GM12878 (cell line): Measurements from ENCODE around the gene BTF3L4. TPM values are rescaled to one million over a fixed set of nuclear protein-coding genes. Genes with fewer than 3 reads are reported as not detected.

Experiments
- BCLAF1 ChIP-seq: fragments of 450-650 bp; IDR thresholded peaks from 2 replicates; pipeline ENCODE4 v1.6.1; 2017; ENCODE audit warnings: antibody characterized with exemption, mild to moderate bottlenecking, moderate library complexity
- CBX5 ChIP-seq: sonication (generic); IDR thresholded peaks from 2 replicates; pipeline ENCODE4 v1.6.1; 2016; ENCODE audit warnings: low read depth, moderate library complexity, mild to moderate bottlenecking, inconsistent platforms
- EGR1 ChIP-seq, 2 experiments: IDR thresholded peaks; 1 replicate in 1 of 2; 2 replicates in 1 of 2; pipeline ENCODE4 v1.6.1; 2011 to 2012; ENCODE audit warnings: low read depth in 2 of 2, low read length in 2 of 2, borderline replicate concordance in 1 of 2, mild to moderate bottlenecking in 1 of 2, moderate library complexity in 1 of 2
- HDGF ChIP-seq: fragments of 450-650 bp; IDR thresholded peaks from 2 replicates; pipeline ENCODE4 v1.6.1; 2016; ENCODE audit warnings: antibody characterized with exemption
- LARP7 ChIP-seq: fragments of 450-650 bp; IDR thresholded peaks from 2 replicates; pipeline ENCODE4 v1.6.1; 2017; ENCODE audit warnings: mild to moderate bottlenecking
- MEF2B ChIP-seq: fragments of 450-650 bp; IDR thresholded peaks from 2 replicates; pipeline ENCODE4 v1.6.1; 2018; ENCODE audit warnings: mild to moderate bottlenecking, moderate library complexity; ENCODE audit not compliant: partially characterized antibody, poor library complexity, severe bottlenecking
- PKNOX1 ChIP-seq: fragments of 450-650 bp; IDR thresholded peaks from 2 replicates; pipeline ENCODE4 v1.6.1; 2016; ENCODE audit warnings: mild to moderate bottlenecking
- POLR2AphosphoS2 ChIP-seq: IDR thresholded peaks from 2 replicates; pipeline ENCODE4 v1.6.1; 2011; ENCODE audit warnings: low read depth, mild to moderate bottlenecking, low read length, improper control_type of control experiment, moderate library complexity
- RB1 ChIP-seq: fragments of 450-650 bp; formaldehyde crosslinking; IDR thresholded peaks from 2 replicates; pipeline ENCODE4 v1.6.1; 2017; ENCODE audit warnings: mild to moderate bottlenecking, borderline replicate concordance
- SIX5 ChIP-seq: IDR thresholded peaks from 2 replicates; pipeline ENCODE4 v1.6.1; 2011; ENCODE audit warnings: mild to moderate bottlenecking, low read depth, low read length, moderate library complexity; ENCODE audit not compliant: severe bottlenecking
- SREBF2 ChIP-seq: IDR thresholded peaks from 2 replicates; pipeline ENCODE4 v1.6.1; 2012; ENCODE audit warnings: mild to moderate bottlenecking, low read length
- TAF1 ChIP-seq: IDR thresholded peaks from 2 replicates; pipeline ENCODE4 v1.6.1; 2011; ENCODE audit warnings: mild to moderate bottlenecking, low read depth, low read length, borderline replicate concordance
- TARDBP ChIP-seq: IDR thresholded peaks from 2 replicates; pipeline ENCODE4 v1.6.1; 2016; ENCODE audit warnings: borderline replicate concordance
- ZNF687 ChIP-seq: fragments of 450-650 bp; IDR thresholded peaks from 2 replicates; pipeline ENCODE4 v1.6.1; 2017; ENCODE audit warnings: mild to moderate bottlenecking, moderate library complexity
- polyA plus RNA-seq, 11 experiments: library from polyadenylated mRNA; depleted of rRNA in 4 of 11; unstranded in 6 of 11; stranded (reverse) in 5 of 11; fragments of >200 nt; fragmentation: Nextera tagmentation in 4 of 11; fragmentation: Illumina TruSeq in 1 of 11; extraction: Ambion mirVana in 4 of 11; extraction: Trizol in 1 of 11; gene quantifications; 1 replicate in 1 of 11; 2 replicates in 10 of 11; pipeline versions ENCODE4 v1.2.1 to v1.2.3, GENCODE V29; 2011 to 2016; ENCODE audit warnings: inconsistent platforms in 2 of 11, missing spikeins in 2 of 11, low read depth in 1 of 11
- total RNA-seq, 4 experiments: library from RNA; depleted of rRNA in 3 of 4; stranded (reverse); fragments of >200 nt in 3 of 4; fragmentation: Illumina TruSeq in 1 of 4; extraction: Trizol in 1 of 4; gene quantifications; 2 replicates each; pipeline versions ENCODE4 v1.2.1 to v1.2.3, GENCODE V29; 2013 to 2021
- TF ChIP-seq, protein P1 (sequence below): fragments of 450-650 bp; IDR thresholded peaks from 2 replicates; pipeline ENCODE4 v1.6.1; 2018; ENCODE audit warnings: mild to moderate bottlenecking, low read depth, moderate library complexity; ENCODE audit not compliant: partially characterized antibody

Gene BTF3L4
- total and polyA plus RNA-seq, 10 of the 15 experiments (the other 5 are each of a cell fraction or from before 2014, with no cell fraction given) = 25.0 to 76.9 (median 66.8) TPM

DNA sequence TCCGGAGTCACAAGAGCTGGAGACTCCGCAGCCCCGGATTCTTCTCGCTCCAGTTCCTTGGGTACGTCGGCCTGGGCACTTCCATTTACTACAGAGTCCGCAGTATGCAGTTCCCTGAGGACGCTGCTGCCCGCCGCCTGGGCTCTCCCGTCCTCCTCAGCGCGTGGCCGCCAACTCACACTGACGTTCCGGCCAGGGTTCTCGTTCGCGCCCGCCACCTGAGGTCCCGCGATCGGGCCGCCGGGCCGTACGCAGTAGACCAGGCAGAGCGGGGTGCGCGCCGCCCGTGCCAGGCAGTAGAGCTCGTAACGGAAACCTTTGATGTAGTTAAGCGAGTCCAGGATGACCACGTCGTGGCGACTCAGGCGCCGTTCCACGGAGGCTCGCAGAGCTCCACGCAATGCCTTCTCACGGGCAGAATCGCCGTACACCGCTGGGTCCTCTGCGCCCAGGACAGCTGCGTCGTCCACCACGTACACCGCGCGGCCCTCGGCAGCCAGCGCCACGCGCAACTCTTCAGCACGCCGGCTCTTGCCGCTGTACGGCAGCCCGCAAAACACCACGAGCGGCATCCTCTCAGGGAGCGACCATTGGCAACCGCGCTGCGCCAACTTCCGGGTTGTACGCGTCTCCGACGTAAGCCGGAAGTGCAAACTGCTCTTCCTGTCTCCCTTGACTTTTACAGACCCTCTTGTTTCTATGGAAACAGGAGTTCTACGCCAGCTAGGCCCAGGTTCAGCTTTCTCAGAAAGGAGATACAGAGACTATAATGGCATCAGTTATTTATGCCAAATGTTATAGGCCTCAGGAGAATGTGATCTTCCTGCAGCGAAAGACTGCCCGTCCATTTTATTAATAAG is 22.7 kb upstream of the BTF3L4 start, which contains the start of gene KTI12 (continued):
- TF ChIP-seq ZNF687 = peak; percentile 66
- peak; percentile 78 for TF ChIP-seq TAF1
- TF ChIP-seq PKNOX1 = peak; percentile 62; the same call in 1 of the 2 replicates
- no peak for TF ChIP-seq CBX5
- TF ChIP-seq RB1 = peak; percentile 49; the same call in 1 of the 2 replicates
- TF ChIP-seq, protein P1, sequence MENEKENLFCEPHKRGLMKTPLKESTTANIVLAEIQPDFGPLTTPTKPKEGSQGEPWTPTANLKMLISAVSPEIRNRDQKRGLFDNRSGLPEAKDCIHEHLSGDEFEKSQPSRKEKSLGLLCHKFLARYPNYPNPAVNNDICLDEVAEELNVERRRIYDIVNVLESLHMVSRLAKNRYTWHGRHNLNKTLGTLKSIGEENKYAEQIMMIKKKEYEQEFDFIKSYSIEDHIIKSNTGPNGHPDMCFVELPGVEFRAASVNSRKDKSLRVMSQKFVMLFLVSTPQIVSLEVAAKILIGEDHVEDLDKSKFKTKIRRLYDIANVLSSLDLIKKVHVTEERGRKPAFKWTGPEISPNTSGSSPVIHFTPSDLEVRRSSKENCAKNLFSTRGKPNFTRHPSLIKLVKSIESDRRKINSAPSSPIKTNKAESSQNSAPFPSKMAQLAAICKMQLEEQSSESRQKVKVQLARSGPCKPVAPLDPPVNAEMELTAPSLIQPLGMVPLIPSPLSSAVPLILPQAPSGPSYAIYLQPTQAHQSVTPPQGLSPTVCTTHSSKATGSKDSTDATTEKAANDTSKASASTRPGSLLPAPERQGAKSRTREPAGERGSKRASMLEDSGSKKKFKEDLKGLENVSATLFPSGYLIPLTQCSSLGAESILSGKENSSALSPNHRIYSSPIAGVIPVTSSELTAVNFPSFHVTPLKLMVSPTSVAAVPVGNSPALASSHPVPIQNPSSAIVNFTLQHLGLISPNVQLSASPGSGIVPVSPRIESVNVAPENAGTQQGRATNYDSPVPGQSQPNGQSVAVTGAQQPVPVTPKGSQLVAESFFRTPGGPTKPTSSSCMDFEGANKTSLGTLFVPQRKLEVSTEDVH = peak; percentile 73
- peak; percentile 45 for TF ChIP-seq SIX5
- peak; percentile 52; the same call in 1 of the 2 replicates for TF ChIP-seq HDGF
- 0 out of 2 replicates have a peak, but pooled peaks have one; percentile 64 for TF ChIP-seq TARDBP
- peak; percentile 82; the same call in 1 of the 2 replicates for TF ChIP-seq POLR2AphosphoS2
- TF ChIP-seq SREBF2 = no peak
- TF ChIP-seq EGR1 (IDR thresholded peaks at IDR 0.05; ENCODE audit: borderline replicate concordance in 1 of 2, low read depth in 2 of 2, low read length in 2 of 2) = peak in 1 of 2 experiments; percentile 79; a peak in 1 of 3 replicates
- TF ChIP-seq MEF2B = no peak
- peak; percentile 81; the same call in 1 of the 2 replicates for TF ChIP-seq LARP7
- no peak for TF ChIP-seq BCLAF1
